HG02763 (cell line): Measurements from ENCODE around the gene PRRT2.

Experiments
- ATAC-seq: cut with Tn5 transposase; IDR thresholded peaks from one replicate; pipeline ENCODE4 v1.9.1; 2021; ENCODE audit warnings: mild to moderate bottlenecking, moderate library complexity; ENCODE audit not compliant: unreplicated experiment

The PRRT2 gene

GRCh38 chr16:29811170-29811895 lies 660 bp upstream of the PRRT2 start:
- ATAC-seq, result no peak

GRCh38 chr16:29812754-29813643 lies 1.0 kb downstream of the PRRT2 start:
- ATAC-seq, result no peak

- no peak for ATAC-seq
These were observed 1.9 kb downstream of the PRRT2 start for GRCh38 chr16:29813644-29814562.

GRCh38 chr16:29814592-29814991 lies 2.6 kb downstream of the PRRT2 start:
- ATAC-seq, result no peak

GRCh38 chr16:29815032-29815721 lies 3.2 kb downstream of the PRRT2 start:
- no peak for ATAC-seq

- ATAC-seq, result peak; percentile 60
These were observed 4.0 kb downstream of the PRRT2 start, which contains the start of gene PAGR1 for GRCh38 chr16:29815793-29816693. TSS of gene PAGR1 (plus strand) at chr16:29816152. CDS start at chr16:29816526, 374 bp downstream.

GRCh38 chr16:29816694-29817441 lies 4.9 kb downstream of the PRRT2 start:
- ATAC-seq, result peak; percentile 10

GRCh38 chr16:29818082-29818481 lies 6.1 kb downstream of the PRRT2 start:
- no peak for ATAC-seq

GRCh38 chr16:29819506-29819905 lies 7.5 kb downstream of the PRRT2 start:
- ATAC-seq, result no peak

- ATAC-seq, result no peak
These were observed 8.3 kb downstream of the PRRT2 start, which contains the start of gene MVP for GRCh38 chr16:29820271-29820701. TSS of gene MVP (plus strand) at chr16:29820462. CDS start at chr16:29830550, 10,088 bp downstream.

- peak; percentile 36 for ATAC-seq
These were observed 9.0 kb downstream of the PRRT2 start for GRCh38 chr16:29820730-29821642.

- no peak for ATAC-seq
These were observed 9.7 kb downstream of the PRRT2 start for GRCh38 chr16:29821643-29822115.

- no peak for ATAC-seq
These were observed 12.7 kb downstream of the PRRT2 start for GRCh38 chr16:29824589-29825144.

- no peak for ATAC-seq
These were observed 13.4 kb downstream of the PRRT2 start for GRCh38 chr16:29825145-29826044.

GRCh38 chr16:29826342-29826695 lies 14.3 kb downstream of the PRRT2 start:
- ATAC-seq, result no peak

GRCh38 chr16:29830774-29831173 lies 18.8 kb downstream of the PRRT2 start:
- no peak for ATAC-seq
